ENCODE data around the gene DNER. TPM values are rescaled to one million over a fixed set of nuclear protein-coding genes. Genes with fewer than 3 reads are reported as not detected.
"Not testable (repeated sequence)": the region's sequence is repeated elsewhere in the genome, so short reads cannot be mapped to it uniquely, and the experiment has no call there.

Gene DNER
- total and polyA plus RNA-seq, 2 of the 13 experiments (the other 11 are each of a cell fraction or from before 2014, with no cell fraction given), result not detected

DNA sequence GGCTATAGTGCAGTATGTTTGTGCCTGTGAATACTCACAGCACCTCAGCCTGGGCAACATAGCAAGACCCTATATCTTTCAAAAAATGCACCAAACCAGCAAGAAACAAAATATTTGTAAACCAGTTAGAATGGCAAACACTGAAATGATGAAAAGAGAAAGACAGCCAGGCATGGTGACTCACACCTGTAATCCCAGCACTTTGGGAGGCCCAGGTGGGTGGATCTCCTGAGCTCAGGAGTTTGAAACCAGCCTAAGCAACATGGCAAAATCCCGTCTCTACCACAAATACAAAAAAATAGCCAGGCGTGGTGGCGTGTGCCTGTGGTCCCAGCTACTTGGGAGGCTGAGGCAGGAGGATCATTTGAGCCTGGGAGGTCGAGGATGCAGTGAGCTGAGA lies 375.2 kb downstream of the DNER start:
- POLR2A ChIA-PET; H3K4me3 ChIP-seq (replicated peaks in 1 of 3; ENCODE audit: insufficient read depth in 1 of 3, low read depth in 2 of 3, low read length in 3 of 3); H3K36me3 ChIP-seq (replicated peaks in 1 of 2; ENCODE audit: control insufficient read depth in 1 of 2, insufficient read depth in 2 of 2, low read length in 2 of 2); H3K9ac ChIP-seq (ENCODE audit: insufficient read depth, low read depth, low read length); H3K27ac ChIP-seq (ENCODE audit: extremely low read length, insufficient read depth, low read length); intact Hi-C loops (cut with micrococcal nuclease; ENCODE audit: unreplicated experiment); H4K20me1 ChIP-seq (ENCODE audit: insufficient read depth, low read length); H3K9me3 ChIP-seq (ENCODE audit: low read length); BruUV-seq (replicated peaks); FAIRE-seq; H3K4me2 ChIP-seq (ENCODE audit: low read depth, low read length); in situ Hi-C loops (cut with HindIII; ENCODE audit: extremely low pct_ligation_motif_present, low pct_unique_long_range_greater_than_20kb); H3K4me1 ChIP-seq (ENCODE audit: insufficient read depth, low read length); ATAC-seq; CTCF ChIA-PET (ENCODE audit: low intra/inter-chr PET ratio, low total read pairs); DNase-seq (ENCODE audit: low spot score); H3K27me3 ChIP-seq (ENCODE audit: control insufficient read depth in 1 of 2, insufficient read depth in 2 of 2, low read length in 2 of 2); H2AFZ ChIP-seq (ENCODE audit: low read length); H3K79me2 ChIP-seq (ENCODE audit: insufficient read depth, low read length): not testable (repeated sequence)
- 32% methylated on average over 4 of the region's 4 CpGs for WGBS (ENCODE audit: low lambda C conversion rate)

DNA sequence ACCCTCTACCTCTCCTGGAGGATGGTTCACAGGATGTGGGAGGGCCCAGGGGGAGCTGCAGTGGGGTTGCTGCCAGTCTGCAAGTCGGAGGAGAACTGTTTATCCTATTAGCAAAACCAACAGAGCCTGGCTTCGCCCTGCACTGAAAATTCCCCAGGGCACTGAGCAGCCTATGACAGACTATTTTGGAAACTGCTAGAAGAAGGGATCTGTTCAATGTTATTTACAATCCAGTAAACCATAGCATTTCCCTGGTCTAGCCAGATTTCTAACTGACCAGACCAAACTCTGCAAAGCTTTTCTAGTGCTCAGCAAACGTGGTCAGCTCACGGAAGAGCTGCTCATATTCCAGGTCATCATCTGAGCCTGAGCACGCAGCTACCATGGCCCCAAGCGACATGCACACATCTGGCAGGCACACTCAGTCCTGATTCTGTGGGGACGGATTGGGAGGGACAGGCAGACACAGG lies 378.4 kb downstream of the DNER start:
- 7% methylated on average over 7 of the region's 7 CpGs for WGBS (ENCODE audit: low lambda C conversion rate)
- H3K27me3 ChIP-seq (ENCODE audit: control insufficient read depth in 1 of 2, insufficient read depth in 2 of 2, low read length in 2 of 2), result no peaks in the 10 kb centered on the region
- DNase-seq (ENCODE audit: low spot score) (no peak), ATAC-seq (no peak), FAIRE-seq (no peak)
- no peaks in the 10 kb centered on the region for H3K4me1 ChIP-seq (ENCODE audit: insufficient read depth, low read length)
- no peaks in the 10 kb centered on the region for H3K79me2 ChIP-seq (ENCODE audit: insufficient read depth, low read length)
- 0 out of 2 replicates have a peak, but pooled peaks cover 7% of the 10 kb centered on the region for H3K9me3 ChIP-seq (ENCODE audit: low read length)
- BruUV-seq (replicated peaks), result no TSS peak
- H3K4me3 ChIP-seq (replicated peaks in 1 of 3; ENCODE audit: insufficient read depth in 1 of 3, low read depth in 2 of 3, low read length in 3 of 3), result no peak overlapping the region
- in situ Hi-C loops (cut with HindIII; ENCODE audit: extremely low pct_ligation_motif_present, low pct_unique_long_range_greater_than_20kb), result no loop called here
- no peaks in the 10 kb centered on the region for H4K20me1 ChIP-seq (ENCODE audit: insufficient read depth, low read length)
- TF ChIP-seq TP53 (CRISPR knock-in tag; conservative IDR thresholded peaks at IDR 0.05) (no peak), ZBTB7B (CRISPR knock-in tag; IDR thresholded peaks at IDR 0.05) (no peak), DPF2 (CRISPR knock-in tag; IDR thresholded peaks at IDR 0.05; ENCODE audit: borderline replicate concordance, low read depth) (no peak), BRCA1 (CRISPR knock-in tag; IDR thresholded peaks at IDR 0.05) (no peak), CHD2 (IDR thresholded peaks at IDR 0.05; ENCODE audit: low read depth, low read length) (no peak), ZGPAT (CRISPR knock-in tag; IDR thresholded peaks at IDR 0.05) (no peak), ZNF329 (CRISPR knock-in tag; IDR thresholded peaks at IDR 0.05; ENCODE audit: low read depth) (no peak), ZNF468 (CRISPR knock-in tag; IDR thresholded peaks at IDR 0.05) (no peak), LBX2 (CRISPR knock-in tag; IDR thresholded peaks at IDR 0.05; ENCODE audit: borderline replicate concordance) (no peak), ZNF556 (CRISPR knock-in tag; IDR thresholded peaks at IDR 0.05; ENCODE audit: borderline replicate concordance) (no peak), KLF15 (CRISPR knock-in tag; IDR thresholded peaks at IDR 0.05; ENCODE audit: borderline replicate concordance) (no peak)
- TF ChIP-seq, protein P1, sequence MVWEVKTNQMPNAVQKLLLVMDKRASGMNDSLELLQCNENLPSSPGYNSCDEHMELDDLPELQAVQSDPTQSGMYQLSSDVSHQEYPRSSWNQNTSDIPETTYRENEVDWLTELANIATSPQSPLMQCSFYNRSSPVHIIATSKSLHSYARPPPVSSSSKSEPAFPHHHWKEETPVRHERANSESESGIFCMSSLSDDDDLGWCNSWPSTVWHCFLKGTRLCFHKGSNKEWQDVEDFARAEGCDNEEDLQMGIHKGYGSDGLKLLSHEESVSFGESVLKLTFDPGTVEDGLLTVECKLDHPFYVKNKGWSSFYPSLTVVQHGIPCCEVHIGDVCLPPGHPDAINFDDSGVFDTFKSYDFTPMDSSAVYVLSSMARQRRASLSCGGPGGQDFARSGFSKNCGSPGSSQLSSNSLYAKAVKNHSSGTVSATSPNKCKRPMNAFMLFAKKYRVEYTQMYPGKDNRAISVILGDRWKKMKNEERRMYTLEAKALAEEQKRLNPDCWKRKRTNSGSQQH (CRISPR knock-in tag; IDR thresholded peaks at IDR 0.05; ENCODE audit: low read depth), result no peak
- TF ChIP-seq, protein P2, sequence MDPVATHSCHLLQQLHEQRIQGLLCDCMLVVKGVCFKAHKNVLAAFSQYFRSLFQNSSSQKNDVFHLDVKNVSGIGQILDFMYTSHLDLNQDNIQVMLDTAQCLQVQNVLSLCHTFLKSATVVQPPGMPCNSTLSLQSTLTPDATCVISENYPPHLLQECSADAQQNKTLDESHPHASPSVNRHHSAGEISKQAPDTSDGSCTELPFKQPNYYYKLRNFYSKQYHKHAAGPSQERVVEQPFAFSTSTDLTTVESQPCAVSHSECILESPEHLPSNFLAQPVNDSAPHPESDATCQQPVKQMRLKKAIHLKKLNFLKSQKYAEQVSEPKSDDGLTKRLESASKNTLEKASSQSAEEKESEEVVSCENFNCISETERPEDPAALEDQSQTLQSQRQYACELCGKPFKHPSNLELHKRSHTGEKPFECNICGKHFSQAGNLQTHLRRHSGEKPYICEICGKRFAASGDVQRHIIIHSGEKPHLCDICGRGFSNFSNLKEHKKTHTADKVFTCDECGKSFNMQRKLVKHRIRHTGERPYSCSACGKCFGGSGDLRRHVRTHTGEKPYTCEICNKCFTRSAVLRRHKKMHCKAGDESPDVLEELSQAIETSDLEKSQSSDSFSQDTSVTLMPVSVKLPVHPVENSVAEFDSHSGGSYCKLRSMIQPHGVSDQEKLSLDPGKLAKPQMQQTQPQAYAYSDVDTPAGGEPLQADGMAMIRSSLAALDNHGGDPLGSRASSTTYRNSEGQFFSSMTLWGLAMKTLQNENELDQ (CRISPR knock-in tag; IDR thresholded peaks at IDR 0.05; ENCODE audit: borderline replicate concordance), result no peak
- ChIA-PET POLR2A (no interaction called here), CTCF (ENCODE audit: low intra/inter-chr PET ratio, low total read pairs) (no interaction called here)
- no peak overlapping the region for H3K4me2 ChIP-seq (ENCODE audit: low read depth, low read length)
- H2AFZ ChIP-seq (ENCODE audit: low read length), result no peak overlapping the region
- no peak overlapping the region for H3K27ac ChIP-seq (ENCODE audit: extremely low read length, insufficient read depth, low read length)
- no peak overlapping the region for H3K9ac ChIP-seq (ENCODE audit: insufficient read depth, low read depth, low read length)
- intact Hi-C loops (cut with micrococcal nuclease; ENCODE audit: unreplicated experiment), result no loop called here
- H3K36me3 ChIP-seq (replicated peaks in 1 of 2; ENCODE audit: control insufficient read depth in 1 of 2, insufficient read depth in 2 of 2, low read length in 2 of 2), result no peaks in the 10 kb centered on the region

Measured in HepG2 (cell line).